CD4-positive, alpha-beta memory T cell (primary cell): Measurements from ENCODE around the gene NOMO2. TPM values are rescaled to one million over a fixed set of nuclear protein-coding genes. Genes with fewer than 3 reads are reported as not detected.
"Not testable (repeated sequence)": the region's sequence is repeated elsewhere in the genome, so short reads cannot be mapped to it uniquely, and the experiment has no call there.

Source experiments
- CTCF ChIA-PET: fragments of 350-600 bp; sonication (Branson Sonifier 250); formaldehyde crosslinking; loops from one replicate; lab custom pipeline; 2021; ENCODE audit warnings: inconsistent platforms; ENCODE audit not compliant: partially characterized antibody; lab: Charles Lee
- POLR2A ChIA-PET: fragments of 350-600 bp; sonication (Branson Sonifier 250); formaldehyde crosslinking; loops from one replicate; lab custom pipeline; 2021; ENCODE audit not compliant: partially characterized antibody; lab: Charles Lee
- DNase-seq, 5 donors: peaks; one replicate each; pipeline versions ENCODE4 v3.0.0 to v3.0.0-alpha.2; 2020 to 2022; ENCODE audit warnings: mixed read lengths in 1 of 5
- H3K27ac ChIP-seq: one replicate; pipeline ENCODE4 v1.7.0; 2013; ENCODE audit warnings: low read depth, low read length
- H3K27me3 ChIP-seq: 2 replicates; pipeline ENCODE4 v1.7.0; 2013; ENCODE audit warnings: mild to moderate bottlenecking, low read length, moderate library complexity; ENCODE audit not compliant: insufficient read depth
- H3K36me3 ChIP-seq: 2 replicates; pipeline ENCODE4 v1.7.0; 2013; ENCODE audit warnings: mild to moderate bottlenecking, low read length, moderate library complexity; ENCODE audit not compliant: insufficient read depth
- H3K4me1 ChIP-seq: 2 replicates; pipeline ENCODE4 v1.7.0; 2013; ENCODE audit warnings: mild to moderate bottlenecking, low read length, moderate library complexity; ENCODE audit not compliant: insufficient read depth
- H3K4me3 ChIP-seq, 2 donors: one replicate each; pipeline ENCODE4 v1.7.0; 2013; ENCODE audit warnings: low read length in 2 of 2, mild to moderate bottlenecking in 1 of 2
- H3K9me3 ChIP-seq, 2 donors: one replicate each; pipeline ENCODE4 v1.7.0; 2013; ENCODE audit warnings: low read length in 2 of 2, control low read depth in 1 of 2; ENCODE audit not compliant: control insufficient read depth in 1 of 2
- H3K27ac Mint-ChIP-seq, 7 donors: one replicate each; pipeline ENCODE4 v1.8.0; 2020 to 2021; ENCODE audit warnings: mixed read lengths in 7 of 7, mild to moderate bottlenecking in 6 of 7, inconsistent platforms in 3 of 7, moderate library complexity in 3 of 7
- H3K27me3 Mint-ChIP-seq, 2 donors: one replicate each; pipeline ENCODE4 v1.8.0; 2020 to 2021; ENCODE audit warnings: mixed read lengths in 2 of 2
- H3K36me3 Mint-ChIP-seq, 2 donors: one replicate each; pipeline ENCODE4 v1.8.0; 2020 to 2021; ENCODE audit warnings: mixed read lengths in 2 of 2, inconsistent platforms in 1 of 2, mild to moderate bottlenecking in 1 of 2
- H3K4me1 Mint-ChIP-seq, 4 donors: one replicate each; pipeline ENCODE4 v1.8.0; 2020 to 2021; ENCODE audit warnings: mixed read lengths in 4 of 4, mild to moderate bottlenecking in 1 of 4
- H3K4me3 Mint-ChIP-seq, 8 donors: one replicate each; pipeline ENCODE4 v1.8.0; 2020 to 2021; ENCODE audit warnings: mixed read lengths in 8 of 8, mild to moderate bottlenecking in 7 of 8, moderate library complexity in 6 of 8, inconsistent platforms in 3 of 8
- H3K9me3 Mint-ChIP-seq, 8 donors: one replicate each; pipeline ENCODE4 v1.8.0; 2020 to 2021; ENCODE audit warnings: mixed read lengths in 8 of 8, mild to moderate bottlenecking in 5 of 8, inconsistent platforms in 3 of 8, moderate library complexity in 1 of 8
- intact Hi-C: fragments of 100-400 bp; cut with micrococcal nuclease; formaldehyde crosslinking; loops from one replicate; pipeline ENCODE4 v1.15.1; 2023
- polyA plus RNA-seq, 2 donors: library from polyadenylated mRNA; unstranded; fragments of 300-500 nt; fragmentation: Illumina TruSeq; gene quantifications; one replicate each; pipeline ENCODE4 v1.2.3, GENCODE V29; 2021
- total RNA-seq, 2 experiments: library from RNA; stranded (reverse); gene quantifications; one replicate each; pipeline ENCODE4 v1.2.3, GENCODE V29; 2021

Gene NOMO2
- total and polyA plus RNA-seq, 4 experiments from 2014 or later, result 77.9 to 115 (median 92.9) TPM

GRCh38 chr16:18531323-18531722 is 30.6 kb downstream of the NOMO2 start:
- H3K36me3 ChIP-seq, H3K27me3 ChIP-seq, CTCF ChIA-PET, H3K4me3 Mint-ChIP-seq, H3K4me1 ChIP-seq, H3K27ac Mint-ChIP-seq, H3K9me3 Mint-ChIP-seq, H3K4me1 Mint-ChIP-seq, H3K4me3 ChIP-seq, H3K9me3 ChIP-seq, intact Hi-C loops, H3K27ac ChIP-seq, H3K27me3 Mint-ChIP-seq, POLR2A ChIA-PET: not testable (repeated sequence)
- H3K36me3 Mint-ChIP-seq, result peaks cover 3 to 14% of the 10 kb centered on the region in 2 donors
- peak in 1 of 5 donors; percentile 5 for DNase-seq

GRCh38 chr16:18530329-18530728 is 31.6 kb downstream of the NOMO2 start:
- H3K27me3 ChIP-seq, DNase-seq, POLR2A ChIA-PET, H3K36me3 ChIP-seq, CTCF ChIA-PET, H3K4me3 ChIP-seq, H3K4me1 Mint-ChIP-seq, intact Hi-C loops, H3K27me3 Mint-ChIP-seq, H3K4me1 ChIP-seq, H3K27ac ChIP-seq, H3K4me3 Mint-ChIP-seq, H3K27ac Mint-ChIP-seq, H3K9me3 ChIP-seq, H3K9me3 Mint-ChIP-seq: not testable (repeated sequence)
- H3K36me3 Mint-ChIP-seq, result peaks cover 3 to 12% of the 10 kb centered on the region in 2 donors

GRCh38 chr16:18526547-18526946 is 35.4 kb downstream of the NOMO2 start:
- intact Hi-C loops, H3K4me3 Mint-ChIP-seq, CTCF ChIA-PET: not testable (repeated sequence)

GRCh38 chr16:18525882-18526482 is 35.9 kb downstream of the NOMO2 start:
- H3K4me3 ChIP-seq, H3K9me3 Mint-ChIP-seq, H3K27me3 ChIP-seq, H3K4me1 ChIP-seq, H3K36me3 ChIP-seq, POLR2A ChIA-PET, H3K27ac Mint-ChIP-seq, DNase-seq, H3K36me3 Mint-ChIP-seq, H3K27me3 Mint-ChIP-seq, H3K4me1 Mint-ChIP-seq, intact Hi-C loops, H3K9me3 ChIP-seq, CTCF ChIA-PET, H3K4me3 Mint-ChIP-seq, H3K27ac ChIP-seq: not testable (repeated sequence)

More at GRCh38 chr16:18526547-18526946, 35.4 kb downstream of the NOMO2 start:
- H3K27ac ChIP-seq, H3K9me3 ChIP-seq, H3K9me3 Mint-ChIP-seq, H3K36me3 ChIP-seq, H3K4me1 ChIP-seq, POLR2A ChIA-PET, H3K27me3 ChIP-seq, H3K27me3 Mint-ChIP-seq, H3K36me3 Mint-ChIP-seq, H3K4me1 Mint-ChIP-seq, H3K27ac Mint-ChIP-seq, H3K4me3 ChIP-seq, DNase-seq: not testable (repeated sequence)

- intact Hi-C loops, H3K27me3 ChIP-seq, H3K4me1 Mint-ChIP-seq, H3K9me3 ChIP-seq, H3K27ac Mint-ChIP-seq, H3K36me3 ChIP-seq, H3K9me3 Mint-ChIP-seq, H3K4me1 ChIP-seq, POLR2A ChIA-PET, H3K27ac ChIP-seq, DNase-seq, H3K27me3 Mint-ChIP-seq, H3K4me3 ChIP-seq, H3K36me3 Mint-ChIP-seq, H3K4me3 Mint-ChIP-seq, CTCF ChIA-PET: not testable (repeated sequence)
These were observed 39.3 kb downstream of the NOMO2 start for GRCh38 chr16:18522637-18523036.

- CTCF ChIA-PET, result not testable (repeated sequence)
These were observed 40.3 kb downstream of the NOMO2 start for GRCh38 chr16:18521445-18522181.

GRCh38 chr16:18518536-18519283 is 43.2 kb downstream of the NOMO2 start:
- CTCF ChIA-PET, H3K9me3 ChIP-seq, DNase-seq, POLR2A ChIA-PET, H3K36me3 Mint-ChIP-seq, H3K9me3 Mint-ChIP-seq, intact Hi-C loops, H3K4me3 Mint-ChIP-seq, H3K27ac Mint-ChIP-seq, H3K36me3 ChIP-seq, H3K4me1 ChIP-seq, H3K27me3 Mint-ChIP-seq, H3K4me3 ChIP-seq, H3K27ac ChIP-seq, H3K27me3 ChIP-seq, H3K4me1 Mint-ChIP-seq: not testable (repeated sequence)

More at GRCh38 chr16:18521445-18522181, 40.3 kb downstream of the NOMO2 start:
- H3K27ac Mint-ChIP-seq, H3K27me3 Mint-ChIP-seq, H3K4me1 Mint-ChIP-seq, H3K9me3 Mint-ChIP-seq, H3K4me3 ChIP-seq, DNase-seq, H3K27me3 ChIP-seq, H3K36me3 ChIP-seq, H3K27ac ChIP-seq, H3K9me3 ChIP-seq, H3K4me3 Mint-ChIP-seq, H3K36me3 Mint-ChIP-seq, intact Hi-C loops, H3K4me1 ChIP-seq, POLR2A ChIA-PET: not testable (repeated sequence)
